Duodenal mucosa (tissue), 2 donors: ENCODE results near the gene STX12.
"Not testable (repeated sequence)": the region's sequence is repeated elsewhere in the genome, so short reads cannot be mapped to it uniquely, and the experiment has no call there.

Source experiments
- H3K27ac ChIP-seq: one replicate; pipeline ENCODE4 v1.7.0; 2013; ENCODE audit warnings: low read depth, low read length
- H3K27me3 ChIP-seq, 2 donors: one replicate each; pipeline ENCODE4 v1.7.0; 2013; ENCODE audit warnings: low read length in 2 of 2, control low read depth in 1 of 2; ENCODE audit not compliant: insufficient read depth in 2 of 2, control insufficient read depth in 1 of 2
- H3K36me3 ChIP-seq, 2 donors: one replicate each; pipeline ENCODE4 v1.7.0; 2013; ENCODE audit warnings: low read length in 2 of 2, control low read depth in 1 of 2; ENCODE audit not compliant: insufficient read depth in 2 of 2, control insufficient read depth in 1 of 2
- H3K4me1 ChIP-seq, 2 donors: one replicate each; pipeline ENCODE4 v1.7.0; 2013; ENCODE audit warnings: low read length in 2 of 2, control low read depth in 1 of 2; ENCODE audit not compliant: insufficient read depth in 2 of 2, control insufficient read depth in 1 of 2
- H3K4me3 ChIP-seq, 2 donors: one replicate each; pipeline ENCODE4 v1.7.0; 2013; ENCODE audit warnings: low read length in 2 of 2, low read depth in 1 of 2
- H3K9ac ChIP-seq, 2 donors: one replicate each; pipeline ENCODE4 v1.7.0; 2013; ENCODE audit warnings: low read length in 2 of 2, low read depth in 1 of 2
- H3K9me3 ChIP-seq, 2 donors: one replicate each; pipeline ENCODE4 v1.7.0; 2013; ENCODE audit warnings: low read length in 2 of 2, control low read depth in 1 of 2; ENCODE audit not compliant: control insufficient read depth in 1 of 2

Gene STX12

DNA sequence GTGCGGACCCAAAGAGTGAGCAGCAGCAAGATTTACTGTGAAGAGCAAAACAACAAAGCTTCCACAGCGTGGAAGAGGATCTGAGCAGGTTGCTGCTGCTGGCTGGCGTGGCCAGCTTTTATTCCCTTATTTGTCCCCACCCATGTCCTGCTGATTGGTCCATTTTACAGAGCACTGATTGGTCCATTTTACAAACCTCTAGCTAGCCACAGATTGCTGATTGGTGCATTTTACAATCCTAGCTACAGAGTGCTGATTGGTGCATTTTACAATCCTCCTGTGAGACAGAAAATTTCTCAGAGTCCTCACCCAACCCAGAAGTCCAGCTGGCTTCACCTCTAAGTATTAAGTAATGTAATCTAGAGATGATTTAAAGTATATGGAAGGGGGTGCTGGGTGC, 17.3 kb downstream of the STX12 start:
- H3K36me3 ChIP-seq = peaks cover 0 to 35% of the 10 kb centered on the region in 2 donors
- H3K9ac ChIP-seq, H3K9me3 ChIP-seq, H3K4me3 ChIP-seq, H3K27me3 ChIP-seq, H3K27ac ChIP-seq: not testable (repeated sequence)
- H3K4me1 ChIP-seq = peaks cover 28 to 35% of the 10 kb centered on the region in 2 donors

DNA sequence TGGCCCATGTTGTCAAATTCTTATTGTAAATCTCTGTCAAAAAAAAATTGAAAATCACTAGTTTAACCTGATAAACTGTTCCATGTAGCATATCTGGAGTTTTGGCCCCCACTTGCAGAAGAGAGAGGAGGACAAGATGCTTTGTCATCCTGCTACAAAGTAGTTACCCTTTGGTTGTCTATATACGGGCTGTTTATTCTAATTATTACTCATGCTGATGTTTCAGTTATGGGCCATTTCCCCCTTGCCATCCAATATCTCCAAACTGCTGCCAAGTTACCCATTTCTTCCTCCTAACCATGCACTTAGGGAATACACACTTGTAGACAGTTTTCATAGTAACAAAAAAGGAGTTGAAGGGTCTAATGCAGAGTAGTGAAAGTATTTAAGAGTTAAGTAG, 22.6 kb downstream of the STX12 start:
- Histone ChIP-seq H3K36me3 (peaks cover 3 to 58% of the 10 kb centered on the region in 2 donors), H3K27ac (no peak overlapping the region), H3K9ac (no peak overlapping the region), H3K4me3 (no peak overlapping the region), H3K4me1 (no peaks in the 10 kb centered on the region), H3K27me3 (no peaks in the 10 kb centered on the region), H3K9me3 (no peaks in the 10 kb centered on the region)

GRCh38 chr1:27804791-27805190, 31.8 kb downstream of the STX12 start:
- Histone ChIP-seq H3K9ac (no peak overlapping the region), H3K9me3 (no peaks in the 10 kb centered on the region), H3K4me3 (no peak overlapping the region), H3K27ac (no peak overlapping the region), H3K36me3 (peaks cover 10 to 49% of the 10 kb centered on the region in 2 donors), H3K4me1 (no peaks in the 10 kb centered on the region), H3K27me3 (no peaks in the 10 kb centered on the region)

GRCh38 chr1:27806758-27807157, 33.7 kb downstream of the STX12 start:
- Histone ChIP-seq H3K9me3 (no peaks in the 10 kb centered on the region), H3K36me3 (peaks cover 6 to 34% of the 10 kb centered on the region in 2 donors), H3K9ac (no peak overlapping the region), H3K27ac (no peak overlapping the region), H3K27me3 (no peaks in the 10 kb centered on the region), H3K4me1 (no peaks in the 10 kb centered on the region), H3K4me3 (no peak overlapping the region)

- no peaks in the 10 kb centered on the region for H3K4me1 ChIP-seq
- H3K9ac ChIP-seq = no peak overlapping the region
- H3K4me3 ChIP-seq = no peak overlapping the region
- no peak overlapping the region for H3K27ac ChIP-seq
- no peaks in the 10 kb centered on the region for H3K9me3 ChIP-seq
- no peaks in the 10 kb centered on the region for H3K27me3 ChIP-seq
- H3K36me3 ChIP-seq = peaks cover 5 to 28% of the 10 kb centered on the region in 2 donors
Measured at GRCh38 chr1:27807385-27807784, 34.4 kb downstream of the STX12 start.

DNA sequence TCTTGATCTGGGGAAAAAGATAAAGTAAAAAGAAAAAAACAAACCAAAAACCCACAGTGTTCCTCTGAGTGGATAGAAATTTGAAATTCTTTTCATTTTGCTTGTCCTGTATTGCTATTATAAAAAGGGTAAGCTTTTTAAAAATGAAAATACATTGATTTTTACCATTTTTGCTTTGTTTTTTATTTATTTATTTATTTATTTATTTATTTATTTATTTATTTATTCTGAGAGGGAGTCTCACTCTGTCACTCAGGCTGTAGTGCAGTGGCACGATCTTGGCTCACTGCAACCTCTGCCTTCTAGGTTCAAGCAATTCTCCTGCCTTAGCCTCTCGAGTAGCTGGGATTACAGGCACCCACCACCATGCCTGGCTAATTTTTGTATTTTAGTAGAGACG, 35.1 kb downstream of the STX12 start:
- not testable (repeated sequence) for H3K4me1 ChIP-seq, H3K27ac ChIP-seq, H3K4me3 ChIP-seq, H3K9me3 ChIP-seq, H3K27me3 ChIP-seq, H3K9ac ChIP-seq
- H3K36me3 ChIP-seq = peaks cover 2 to 27% of the 10 kb centered on the region in 2 donors

DNA sequence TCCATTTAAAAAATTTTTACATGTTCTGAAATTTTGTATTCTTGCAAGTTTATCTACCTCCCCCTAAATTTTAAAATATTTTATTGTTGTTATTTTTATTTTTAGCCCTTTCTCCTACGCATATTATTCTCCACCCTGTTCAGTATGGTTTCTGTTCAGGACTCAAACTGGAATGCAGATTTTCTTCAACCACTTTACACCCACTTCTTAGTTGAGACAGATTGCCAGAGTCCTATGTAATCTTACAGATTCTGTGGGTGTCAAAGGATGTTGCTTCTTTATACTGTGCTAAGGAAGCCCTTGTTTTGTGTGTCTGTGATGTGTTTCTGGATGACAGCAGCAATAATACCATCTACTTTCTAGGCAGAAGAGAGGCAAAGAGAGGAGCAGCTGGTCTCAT, 36.9 kb downstream of the STX12 start:
- peaks cover 0 to 31% of the 10 kb centered on the region in 2 donors for H3K36me3 ChIP-seq
- no peaks in the 10 kb centered on the region for H3K4me1 ChIP-seq
- H3K27ac ChIP-seq = no peak overlapping the region
- no peaks in the 10 kb centered on the region for H3K27me3 ChIP-seq
- no peaks in the 10 kb centered on the region for H3K9me3 ChIP-seq
- no peak overlapping the region for H3K4me3 ChIP-seq
- H3K9ac ChIP-seq = no peak overlapping the region

DNA sequence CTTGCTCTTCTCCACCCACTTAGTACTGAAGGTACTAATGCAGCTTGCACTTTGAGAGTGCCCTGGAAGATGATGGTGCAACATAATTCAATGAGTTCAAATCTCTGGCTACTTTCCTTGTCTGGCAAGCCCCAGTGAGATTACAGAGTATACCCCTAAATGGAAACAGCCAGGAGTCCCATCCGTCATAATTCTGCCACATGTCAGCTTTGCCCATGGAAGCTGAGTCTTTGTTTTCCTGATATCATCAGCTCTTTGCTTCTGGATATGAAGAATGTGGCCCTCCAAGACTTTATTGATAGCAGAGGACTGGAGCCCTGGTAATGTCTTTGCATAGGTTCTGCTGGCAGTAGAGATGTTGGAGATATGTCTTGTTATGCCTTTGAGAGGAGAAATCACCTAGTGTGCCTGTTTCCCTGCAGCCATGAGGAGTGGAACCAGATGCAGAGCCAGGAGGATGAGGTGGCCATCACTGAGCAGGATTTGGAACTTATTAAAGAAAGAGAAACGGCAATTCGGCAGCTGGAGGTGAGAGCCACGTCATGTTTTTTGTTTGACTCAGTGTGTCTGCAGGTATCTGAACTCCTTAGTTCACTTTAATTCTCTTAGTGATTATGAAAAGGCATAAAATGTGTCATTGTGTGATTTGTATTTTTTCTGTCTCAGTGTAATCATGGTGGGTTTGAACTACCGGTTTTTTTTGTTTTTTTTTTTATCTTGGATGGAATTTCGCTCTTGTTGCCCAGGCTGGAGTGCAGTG, 38.9 kb downstream of the STX12 start:
- Histone ChIP-seq H3K9ac (no peak overlapping the region), H3K4me3 (no peak overlapping the region), H3K27ac (no peak overlapping the region), H3K9me3 (no peaks in the 10 kb centered on the region), H3K4me1 (peaks cover 1 to 2% of the 10 kb centered on the region in 2 donors), H3K27me3 (no peaks in the 10 kb centered on the region), H3K36me3 (peaks cover 6 to 23% of the 10 kb centered on the region in 2 donors)

GRCh38 chr1:27816921-27817630, 44.1 kb downstream of the STX12 start:
- Histone ChIP-seq H3K36me3 (peaks cover 25 to 57% of the 10 kb centered on the region in 2 donors), H3K9me3 (no peaks in the 10 kb centered on the region), H3K27me3 (no peaks in the 10 kb centered on the region), H3K9ac (no peak overlapping the region), H3K4me3 (no peak overlapping the region), H3K4me1 (peaks cover 8 to 9% of the 10 kb centered on the region in 2 donors), H3K27ac (no peak overlapping the region)

GRCh38 chr1:27821761-27822315, 48.8 kb downstream of the STX12 start:
- Histone ChIP-seq H3K36me3 (peaks cover 25 to 43% of the 10 kb centered on the region in 2 donors), H3K27ac (no peak overlapping the region), H3K9ac (no peak overlapping the region), H3K27me3 (no peaks in the 10 kb centered on the region), H3K4me1 (peaks cover 8% of the 10 kb centered on the region in 2 donors), H3K4me3 (no peak overlapping the region), H3K9me3 (no peaks in the 10 kb centered on the region)
